GM21737 (cell line): ENCODE data around the gene NDUFS7.

Experiments used
- ATAC-seq: cut with Tn5 transposase; IDR thresholded peaks from one replicate; pipeline ENCODE4 v1.9.1; 2021; ENCODE audit warnings: mild to moderate bottlenecking, moderate library complexity; ENCODE audit not compliant: unreplicated experiment

NDUFS7 gene

GRCh38 chr19:1384478-1385110, 887 bp downstream of the NDUFS7 start:
- no peak for ATAC-seq

- ATAC-seq = no peak
Measured at GRCh38 chr19:1385816-1386215, 2.1 kb downstream of the NDUFS7 start.

DNA sequence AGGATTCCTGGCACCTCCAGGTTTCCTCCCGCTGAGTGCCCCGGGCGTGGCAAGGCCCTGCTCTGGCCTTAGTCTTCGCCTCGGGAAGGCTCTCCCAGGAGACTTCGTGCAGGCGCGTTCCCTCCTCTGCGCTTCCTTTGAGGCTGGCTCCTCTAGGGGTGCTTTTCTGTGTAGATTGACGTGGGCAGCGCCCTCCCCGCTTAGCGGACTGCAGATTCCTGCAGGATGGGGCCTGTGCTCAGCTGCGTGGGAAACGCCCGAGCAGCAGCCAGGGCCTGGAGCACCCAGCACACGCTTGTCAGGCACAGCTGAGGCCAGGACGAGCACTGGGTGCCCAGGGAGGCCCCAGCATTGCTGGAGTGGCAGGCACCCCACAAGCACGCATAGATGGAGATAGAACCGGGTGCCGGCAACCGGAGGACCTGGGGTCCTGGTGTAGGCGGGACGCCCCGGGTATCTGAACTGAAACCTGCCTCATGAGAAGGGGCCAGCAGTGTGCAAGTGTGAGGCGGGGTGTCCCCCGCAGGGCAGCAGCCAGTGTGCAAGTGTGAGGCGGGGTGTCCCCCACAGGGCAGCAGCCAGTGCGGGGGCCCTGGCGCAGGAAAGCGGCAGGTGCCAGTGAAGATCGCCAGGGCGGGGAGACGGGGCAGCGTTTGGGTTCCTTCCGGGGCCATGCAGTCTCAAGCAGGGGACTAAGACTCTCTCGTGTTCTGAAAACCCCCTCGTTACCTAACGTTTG, 3.4 kb downstream of the NDUFS7 start:
- no peak for ATAC-seq

DNA sequence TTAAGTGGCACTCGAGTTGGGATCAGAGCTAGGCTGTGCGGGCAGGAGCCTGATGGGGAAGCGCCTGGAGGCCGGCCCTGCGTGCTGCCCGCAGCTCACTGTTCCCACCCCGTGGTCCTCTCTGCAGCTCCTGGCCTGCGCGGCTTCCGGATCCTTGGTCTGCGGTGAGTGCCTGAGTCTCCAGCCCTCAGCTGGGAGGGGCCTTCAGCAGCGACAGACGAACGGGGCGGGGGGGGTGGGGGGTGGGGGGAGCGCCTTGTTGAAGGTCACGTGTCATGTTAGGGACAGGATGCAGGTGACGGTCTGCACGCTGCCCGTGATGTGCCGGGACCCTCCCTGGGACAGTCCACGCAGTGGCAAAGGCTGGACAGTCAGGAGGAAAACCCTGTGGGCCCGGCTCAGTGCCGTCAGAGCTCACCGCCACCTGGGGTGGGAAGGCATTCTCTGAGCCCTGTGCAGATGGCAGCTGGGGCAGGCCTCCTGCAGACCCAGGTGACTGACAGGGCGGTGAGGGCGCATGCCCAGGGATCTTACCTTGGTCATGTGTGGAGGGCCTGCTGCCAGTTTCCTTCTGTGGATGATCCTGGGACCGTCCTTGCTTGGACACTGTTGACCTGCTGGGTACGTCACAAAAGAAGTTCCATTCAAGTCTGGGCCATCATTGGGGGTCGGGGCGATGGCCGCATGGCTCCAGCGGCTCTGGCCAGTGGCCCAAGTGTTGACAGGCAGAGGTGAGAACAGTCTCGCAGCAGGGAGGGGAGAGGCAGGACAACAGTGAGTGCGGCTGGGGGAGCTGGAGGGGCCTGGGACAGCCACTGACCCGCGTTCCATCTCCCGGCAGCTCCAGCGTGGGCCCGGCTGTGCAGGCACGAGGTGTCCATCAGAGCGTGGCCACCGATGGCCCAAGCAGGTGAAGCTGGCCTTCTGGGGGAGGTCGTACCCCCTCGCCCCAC, 4.3 kb downstream of the NDUFS7 start:
- ATAC-seq = no peak

GRCh38 chr19:1388637-1389026, 4.9 kb downstream of the NDUFS7 start:
- ATAC-seq = no peak

GRCh38 chr19:1389033-1389940, 5.6 kb downstream of the NDUFS7 start:
- no peak for ATAC-seq

- ATAC-seq = no peak
Measured at GRCh38 chr19:1390890-1391423, 7.2 kb downstream of the NDUFS7 start.

DNA sequence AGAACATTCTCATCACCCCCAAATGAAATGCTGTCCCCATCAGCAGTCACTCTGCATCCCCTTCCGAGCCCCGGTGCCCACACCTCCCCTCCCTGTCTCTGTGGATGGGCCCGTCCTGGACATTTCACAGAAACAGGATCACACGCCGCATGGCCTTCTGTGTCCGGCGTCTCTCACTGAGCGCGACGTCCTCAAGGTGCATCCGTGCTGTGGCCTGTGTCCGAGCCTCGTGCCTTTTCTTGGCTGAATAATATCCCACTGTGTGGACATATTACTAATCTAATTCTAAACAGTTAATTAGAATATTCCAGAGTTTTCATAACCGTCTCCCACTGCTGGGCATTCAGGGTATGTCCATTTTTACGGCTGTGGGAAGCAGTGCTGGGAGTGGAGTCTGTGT, 8.7 kb downstream of the NDUFS7 start:
- ATAC-seq = no peak

GRCh38 chr19:1392939-1393530, 9.3 kb downstream of the NDUFS7 start:
- no peak for ATAC-seq

DNA sequence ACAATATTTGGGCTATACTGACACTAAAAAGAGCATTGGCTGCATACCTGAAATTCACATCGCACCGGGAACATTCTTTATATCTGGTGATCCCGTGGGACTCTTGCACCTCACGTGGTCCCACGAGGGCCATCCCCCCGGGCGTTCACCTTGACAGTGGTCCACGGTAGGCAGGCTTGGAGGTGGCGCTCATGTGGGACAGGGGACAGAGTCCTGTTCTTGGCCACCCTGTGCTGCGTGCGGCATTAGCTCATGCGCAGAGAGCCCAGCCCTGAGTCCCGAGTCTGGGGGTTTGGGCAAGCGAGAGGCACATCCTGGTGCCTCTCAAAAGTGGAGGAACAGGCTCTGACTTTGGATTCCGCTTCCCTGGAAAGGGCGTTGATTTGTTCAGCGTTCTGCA, 10.1 kb downstream of the NDUFS7 start:
- no peak for ATAC-seq

- ATAC-seq = no peak
Measured at GRCh38 chr19:1394252-1395193, 10.8 kb downstream of the NDUFS7 start.

DNA sequence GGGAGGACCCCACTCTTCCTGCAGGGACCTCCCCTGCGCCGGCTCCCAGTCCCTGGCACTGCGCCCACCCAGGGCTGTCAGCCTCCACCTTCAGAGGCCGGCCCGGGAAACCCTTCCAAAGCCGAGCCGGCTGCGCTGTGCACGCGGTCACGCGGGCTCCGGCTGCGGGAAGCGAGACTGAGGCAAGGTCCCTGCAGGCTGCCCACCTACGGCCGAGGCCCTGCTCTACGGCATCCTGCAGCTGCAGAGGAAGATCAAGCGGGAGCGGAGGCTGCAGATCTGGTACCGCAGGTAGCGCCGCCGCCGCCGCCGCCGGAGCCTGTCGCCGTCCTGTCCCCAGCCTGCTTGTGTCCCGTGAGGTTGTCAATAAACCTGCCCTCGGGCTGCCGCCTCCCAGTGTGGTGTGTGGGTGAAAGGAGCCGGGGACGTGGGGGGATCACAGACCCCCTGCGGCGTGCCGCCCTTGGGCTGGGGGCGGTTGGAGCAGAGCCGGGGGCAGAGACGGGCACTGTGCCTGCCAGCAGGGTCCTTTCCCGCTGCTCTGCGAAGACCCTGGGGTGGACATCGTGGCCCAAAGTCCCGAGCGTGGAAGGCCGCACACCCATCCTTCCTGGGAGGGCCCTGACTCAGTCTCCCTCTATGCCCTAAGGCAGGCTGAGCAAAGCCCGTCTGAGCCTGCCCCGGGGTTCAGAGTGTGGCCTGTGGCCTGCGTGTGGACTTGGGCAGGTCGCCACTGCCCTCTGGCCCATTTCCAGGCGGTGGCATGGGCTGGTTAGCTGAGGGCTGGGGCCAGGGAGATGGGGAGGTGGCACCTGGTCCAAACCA, 11.7 kb downstream of the NDUFS7 start:
- ATAC-seq = no peak

GRCh38 chr19:1396019-1396767, 12.5 kb downstream of the NDUFS7 start:
- no peak for ATAC-seq

DNA sequence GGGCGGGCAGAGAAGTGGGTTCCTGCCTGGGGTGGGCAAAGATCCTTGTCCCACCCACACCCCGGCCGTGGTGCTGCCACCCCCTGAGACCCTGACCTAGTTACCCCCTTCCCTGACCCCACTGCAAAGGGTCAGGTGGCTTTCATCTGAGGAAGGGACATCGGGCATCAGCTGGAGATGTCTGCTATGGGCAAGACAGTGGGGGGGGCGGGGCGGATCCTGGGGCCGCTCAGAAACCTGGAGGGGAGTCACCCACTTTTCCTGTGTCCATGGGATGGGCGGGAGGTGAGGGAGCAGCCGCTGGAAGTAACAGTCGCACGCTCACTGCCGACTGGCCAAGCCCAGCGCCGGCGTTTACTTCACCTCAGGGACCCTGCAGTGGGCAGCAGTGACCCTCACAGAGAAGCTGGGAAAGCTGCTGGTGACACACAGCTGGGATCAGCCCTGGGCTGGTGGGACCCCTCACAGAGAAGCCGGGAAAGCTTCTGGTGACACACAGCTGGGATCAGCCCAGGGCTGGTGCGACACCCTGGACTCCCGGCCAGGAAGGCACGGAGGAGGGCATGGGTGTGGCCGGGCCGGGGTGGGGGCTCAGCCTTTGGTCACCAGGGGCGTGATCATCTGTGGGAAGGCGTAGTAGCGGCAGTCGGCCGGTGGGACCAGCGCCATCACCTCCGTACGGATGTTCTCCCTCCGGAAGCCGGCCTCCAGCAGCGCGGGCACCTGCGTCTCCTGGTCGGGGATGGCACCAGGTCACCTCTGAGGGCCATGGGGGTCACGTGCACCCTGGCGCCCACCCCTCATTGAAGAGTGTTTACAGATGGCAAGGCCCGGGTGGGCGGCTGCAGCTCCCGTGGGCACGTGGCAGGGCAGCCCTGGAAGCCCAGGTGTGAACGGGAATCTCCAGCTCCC, 13.3 kb downstream of the NDUFS7 start:
- no peak for ATAC-seq

DNA sequence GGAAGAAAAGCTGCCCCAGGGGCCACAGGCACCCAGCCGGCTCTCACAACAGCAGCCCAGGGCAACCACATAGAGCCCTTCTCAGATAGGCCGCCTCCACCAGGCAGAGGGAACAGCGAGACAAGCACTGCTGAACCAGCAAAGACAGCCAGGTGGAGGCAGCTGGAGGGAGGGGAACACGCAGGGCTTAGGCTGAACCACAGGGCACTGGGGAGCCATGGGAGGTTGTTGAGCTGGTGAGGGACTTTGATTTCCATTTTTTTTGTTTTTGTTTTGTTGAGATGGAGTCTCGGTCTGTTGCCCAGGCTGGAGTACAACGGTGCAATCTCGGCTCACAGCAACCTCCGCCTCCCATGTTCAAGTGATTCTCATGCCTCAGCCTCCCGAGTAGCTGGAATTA, 14.1 kb downstream of the NDUFS7 start:
- no peak for ATAC-seq

DNA sequence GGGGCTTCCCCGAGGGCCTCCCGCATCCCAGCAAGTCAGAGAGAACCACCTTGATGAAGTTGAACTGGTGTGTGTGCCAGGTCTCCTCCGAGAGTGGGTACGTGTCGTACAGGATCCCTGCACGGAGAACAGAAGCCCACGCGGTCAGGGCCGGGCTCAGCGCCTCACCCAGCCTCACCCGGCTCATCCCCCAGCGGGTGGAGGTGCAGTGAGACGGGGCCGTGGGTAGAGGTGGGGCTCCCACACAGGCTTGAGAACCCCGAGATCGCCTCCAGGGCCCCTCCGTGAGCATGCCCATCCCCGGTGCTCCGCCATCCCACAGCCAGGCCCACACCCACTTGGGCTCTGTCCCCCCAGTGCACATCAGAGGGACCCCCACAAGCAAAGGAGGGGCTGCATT, 15.4 kb downstream of the NDUFS7 start:
- ATAC-seq = no peak
